ENCODE data around the gene NDUFAF7. TPM values are rescaled to one million over a fixed set of nuclear protein-coding genes. Genes with fewer than 3 reads are reported as not detected.

Gene NDUFAF7
- polyA plus RNA-seq, 1 of the 3 experiments (the other 2 are of a cell fraction), result 24.8 TPM

DNA sequence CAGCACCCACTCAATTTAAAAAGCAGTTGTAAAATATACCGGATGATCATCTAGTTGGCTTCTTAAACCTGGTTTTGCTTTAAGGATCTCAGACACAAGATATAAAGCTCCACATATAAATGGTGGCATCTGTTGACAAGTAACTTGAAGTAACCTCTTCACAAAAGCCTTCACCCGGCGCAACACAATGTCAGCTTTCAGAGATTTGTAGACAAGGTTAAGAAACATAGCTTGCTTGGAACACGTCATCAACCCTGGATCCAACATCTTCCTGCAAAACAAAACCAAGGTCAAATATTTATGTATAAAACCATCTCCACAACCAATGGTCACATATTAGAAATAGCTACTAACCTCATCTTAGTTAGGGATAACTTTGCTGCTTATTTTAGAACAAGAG is 8.3 kb upstream of the NDUFAF7 start:
- no peaks in the 10 kb centered on the region for H3K27me3 ChIP-seq (ENCODE audit: insufficient read depth)
- H2AFZ ChIP-seq (ENCODE audit: low read depth), result no peak overlapping the region
- TF ChIP-seq SMC3 (IDR thresholded peaks at IDR 0.05; ENCODE audit: low read depth, low read length) (no peak), RAD21 (IDR thresholded peaks at IDR 0.05; ENCODE audit: low read length) (no peak), RXRA (IDR thresholded peaks at IDR 0.05; ENCODE audit: borderline replicate concordance, low read depth) (no peak), FOXM1 (IDR thresholded peaks at IDR 0.05; ENCODE audit: low read depth) (no peak), POLR2AphosphoS5 (IDR thresholded peaks at IDR 0.05; ENCODE audit: low read depth, low read length) (no peak), JUND (IDR thresholded peaks at IDR 0.05) (no peak), GABPA (IDR thresholded peaks at IDR 0.05; ENCODE audit: low read depth) (no peak), NFIC (IDR thresholded peaks at IDR 0.05; ENCODE audit: borderline replicate concordance) (no peak), TAF1 (IDR thresholded peaks at IDR 0.05; ENCODE audit: borderline replicate concordance, low read depth, low read length) (no peak), FOXJ3 (CRISPR knock-in tag; IDR thresholded peaks at IDR 0.05) (no peak), TEAD4 (IDR thresholded peaks at IDR 0.05; ENCODE audit: borderline replicate concordance, insufficient read depth) (no peak), GATA2 (CRISPR knock-in tag; IDR thresholded peaks at IDR 0.05) (no peak), TCF12 (IDR thresholded peaks at IDR 0.05) (no peak), CHD2 (IDR thresholded peaks at IDR 0.05; ENCODE audit: low read length, partially characterized antibody) (no peak), SIN3A (IDR thresholded peaks at IDR 0.05; ENCODE audit: borderline replicate concordance, low read depth, low read length) (no peak)
- TF ChIP-seq, protein P1, sequence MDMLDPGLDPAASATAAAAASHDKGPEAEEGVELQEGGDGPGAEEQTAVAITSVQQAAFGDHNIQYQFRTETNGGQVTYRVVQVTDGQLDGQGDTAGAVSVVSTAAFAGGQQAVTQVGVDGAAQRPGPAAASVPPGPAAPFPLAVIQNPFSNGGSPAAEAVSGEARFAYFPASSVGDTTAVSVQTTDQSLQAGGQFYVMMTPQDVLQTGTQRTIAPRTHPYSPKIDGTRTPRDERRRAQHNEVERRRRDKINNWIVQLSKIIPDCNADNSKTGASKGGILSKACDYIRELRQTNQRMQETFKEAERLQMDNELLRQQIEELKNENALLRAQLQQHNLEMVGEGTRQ (IDR thresholded peaks at IDR 0.05; ENCODE audit: borderline replicate concordance, low read depth, low read length), result no peak
- TF ChIP-seq, protein P2, sequence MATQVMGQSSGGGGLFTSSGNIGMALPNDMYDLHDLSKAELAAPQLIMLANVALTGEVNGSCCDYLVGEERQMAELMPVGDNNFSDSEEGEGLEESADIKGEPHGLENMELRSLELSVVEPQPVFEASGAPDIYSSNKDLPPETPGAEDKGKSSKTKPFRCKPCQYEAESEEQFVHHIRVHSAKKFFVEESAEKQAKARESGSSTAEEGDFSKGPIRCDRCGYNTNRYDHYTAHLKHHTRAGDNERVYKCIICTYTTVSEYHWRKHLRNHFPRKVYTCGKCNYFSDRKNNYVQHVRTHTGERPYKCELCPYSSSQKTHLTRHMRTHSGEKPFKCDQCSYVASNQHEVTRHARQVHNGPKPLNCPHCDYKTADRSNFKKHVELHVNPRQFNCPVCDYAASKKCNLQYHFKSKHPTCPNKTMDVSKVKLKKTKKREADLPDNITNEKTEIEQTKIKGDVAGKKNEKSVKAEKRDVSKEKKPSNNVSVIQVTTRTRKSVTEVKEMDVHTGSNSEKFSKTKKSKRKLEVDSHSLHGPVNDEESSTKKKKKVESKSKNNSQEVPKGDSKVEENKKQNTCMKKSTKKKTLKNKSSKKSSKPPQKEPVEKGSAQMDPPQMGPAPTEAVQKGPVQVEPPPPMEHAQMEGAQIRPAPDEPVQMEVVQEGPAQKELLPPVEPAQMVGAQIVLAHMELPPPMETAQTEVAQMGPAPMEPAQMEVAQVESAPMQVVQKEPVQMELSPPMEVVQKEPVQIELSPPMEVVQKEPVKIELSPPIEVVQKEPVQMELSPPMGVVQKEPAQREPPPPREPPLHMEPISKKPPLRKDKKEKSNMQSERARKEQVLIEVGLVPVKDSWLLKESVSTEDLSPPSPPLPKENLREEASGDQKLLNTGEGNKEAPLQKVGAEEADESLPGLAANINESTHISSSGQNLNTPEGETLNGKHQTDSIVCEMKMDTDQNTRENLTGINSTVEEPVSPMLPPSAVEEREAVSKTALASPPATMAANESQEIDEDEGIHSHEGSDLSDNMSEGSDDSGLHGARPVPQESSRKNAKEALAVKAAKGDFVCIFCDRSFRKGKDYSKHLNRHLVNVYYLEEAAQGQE (IDR thresholded peaks at IDR 0.05; ENCODE audit: low read depth, low read length), result no peak
- TF ChIP-seq, protein P3, sequence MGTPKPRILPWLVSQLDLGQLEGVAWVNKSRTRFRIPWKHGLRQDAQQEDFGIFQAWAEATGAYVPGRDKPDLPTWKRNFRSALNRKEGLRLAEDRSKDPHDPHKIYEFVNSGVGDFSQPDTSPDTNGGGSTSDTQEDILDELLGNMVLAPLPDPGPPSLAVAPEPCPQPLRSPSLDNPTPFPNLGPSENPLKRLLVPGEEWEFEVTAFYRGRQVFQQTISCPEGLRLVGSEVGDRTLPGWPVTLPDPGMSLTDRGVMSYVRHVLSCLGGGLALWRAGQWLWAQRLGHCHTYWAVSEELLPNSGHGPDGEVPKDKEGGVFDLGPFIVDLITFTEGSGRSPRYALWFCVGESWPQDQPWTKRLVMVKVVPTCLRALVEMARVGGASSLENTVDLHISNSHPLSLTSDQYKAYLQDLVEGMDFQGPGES (IDR thresholded peaks at IDR 0.05; ENCODE audit: low read depth, low read length), result no peak
- TF ChIP-seq, protein P4, sequence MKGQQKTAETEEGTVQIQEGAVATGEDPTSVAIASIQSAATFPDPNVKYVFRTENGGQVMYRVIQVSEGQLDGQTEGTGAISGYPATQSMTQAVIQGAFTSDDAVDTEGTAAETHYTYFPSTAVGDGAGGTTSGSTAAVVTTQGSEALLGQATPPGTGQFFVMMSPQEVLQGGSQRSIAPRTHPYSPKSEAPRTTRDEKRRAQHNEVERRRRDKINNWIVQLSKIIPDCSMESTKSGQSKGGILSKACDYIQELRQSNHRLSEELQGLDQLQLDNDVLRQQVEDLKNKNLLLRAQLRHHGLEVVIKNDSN (IDR thresholded peaks at IDR 0.05; ENCODE audit: borderline replicate concordance, low read depth), result no peak
- CTCF ChIA-PET, result interaction anchor here (1.0 to 2.0 kb wide), 4 partner anchors 9 to 55 kb away, joined by 3 to 11 read pairs (median 6); partner anchors contain the start of gene NDUFAF7
- peaks cover 8% of the 10 kb centered on the region in 2 experiments; a peak in 3 of 4 replicates for H3K4me1 ChIP-seq (ENCODE audit: control insufficient read depth in 1 of 2, insufficient read depth in 2 of 2, low read depth in 1 of 2, low read length in 1 of 2)
- no peaks in the 10 kb centered on the region for H3K9me2 ChIP-seq
- over 99% methylated on average over 4 of the region's 4 CpGs for WGBS (ENCODE audit: low lambda C conversion rate)
- peaks cover 55% of the 10 kb centered on the region for H3K79me2 ChIP-seq (ENCODE audit: insufficient read depth)
- H4K20me1 ChIP-seq (ENCODE audit: insufficient read depth), result peaks cover 12% of the 10 kb centered on the region; the same call in 1 of the 2 replicates
- H3K4me2 ChIP-seq, result no peak overlapping the region
- no peaks in the 10 kb centered on the region for H3F3A ChIP-seq (replicated peaks; ENCODE audit: insufficient read depth)
- H3K27ac ChIP-seq (ENCODE audit: low read depth in 2 of 2, low read length in 1 of 2), result no peak overlapping the region
- DNase-seq, result no peak
- POLR2A ChIA-PET, result no interaction called here
- H3K9me3 ChIP-seq, result no peaks in the 10 kb centered on the region
- no peak overlapping the region for H3K9ac ChIP-seq
- H3K4me3 ChIP-seq (ENCODE audit: low read depth in 2 of 2, low read length in 1 of 2), result no peak overlapping the region
- peaks cover 64 to 76% of the 10 kb centered on the region in 2 experiments for H3K36me3 ChIP-seq (replicated peaks in 1 of 2; ENCODE audit: control insufficient read depth in 1 of 2, insufficient read depth in 2 of 2, low read length in 1 of 2)

Data from SK-N-SH (cell line).